HL-60 (cell line): Measurements from ENCODE around the gene FBXL2.

Source experiments
- DNase-seq, 2 experiments: peaks; one replicate each; pipeline ENCODE4 v3.0.0-alpha.2; 2010 to 2020; ENCODE audit warnings: low read depth in 1 of 2, low spot score in 1 of 2
- H3K27ac ChIP-seq: fragments of 250-450 bp; sonication (Bioruptor Pico); replicated peaks from 2 replicates; pipeline ENCODE4 v1.5.1; 2020; ENCODE audit warnings: mild to moderate bottlenecking, moderate library complexity
- H3K27me3 ChIP-seq: fragments of 250-450 bp; sonication (Bioruptor Pico); 2 replicates; pipeline ENCODE4 v1.5.1; 2021; ENCODE audit warnings: mild to moderate bottlenecking, moderate library complexity; ENCODE audit not compliant: insufficient read depth, poor library complexity, severe bottlenecking
- H3K4me3 ChIP-seq: replicated peaks from 2 replicates; pipeline ENCODE4 v1.5.1; 2011; ENCODE audit warnings: mild to moderate bottlenecking, control low read depth, low read length; ENCODE audit not compliant: insufficient read depth
- CTCF ChIP-seq: IDR thresholded peaks from one replicate; pipeline ENCODE4 v1.5.1; 2011; ENCODE audit warnings: low read length, control low read depth, inconsistent platforms; ENCODE audit not compliant: insufficient read depth
- GABPA ChIP-seq: IDR thresholded peaks from 2 replicates; pipeline ENCODE4 v1.6.1; 2012; ENCODE audit warnings: low read depth
- POLR2AphosphoS5 ChIP-seq: IDR thresholded peaks from 2 replicates; pipeline ENCODE4 v1.6.1; 2012; ENCODE audit warnings: low read depth
- REST ChIP-seq: IDR thresholded peaks from 2 replicates; pipeline ENCODE4 v1.6.1; 2012; ENCODE audit warnings: low read depth; ENCODE audit not compliant: insufficient replicate concordance
- SPI1 ChIP-seq: IDR thresholded peaks from 2 replicates; pipeline ENCODE4 v1.6.1; 2012; ENCODE audit warnings: low read depth, mild to moderate bottlenecking, borderline replicate concordance

Gene FBXL2

GRCh38 chr3:33250712-33251111 is 26.5 kb upstream of the FBXL2 start:
- Histone ChIP-seq H3K27me3 (no peaks in the 10 kb centered on the region), H3K27ac (no peak overlapping the region), H3K4me3 (no peak overlapping the region)
- DNase-seq = no peak
- TF ChIP-seq REST (no peak), GABPA (no peak), CTCF (no peak), POLR2AphosphoS5 (no peak), SPI1 (no peak)

GRCh38 chr3:33256249-33256648 is 21.0 kb upstream of the FBXL2 start:
- H3K27ac ChIP-seq = no peak overlapping the region
- no peaks in the 10 kb centered on the region for H3K27me3 ChIP-seq
- no peak for DNase-seq
- TF ChIP-seq GABPA (no peak), SPI1 (no peak), REST (no peak), CTCF (no peak), POLR2AphosphoS5 (no peak)
- no peak overlapping the region for H3K4me3 ChIP-seq

GRCh38 chr3:33260104-33260503 is 17.1 kb upstream of the FBXL2 start:
- TF ChIP-seq SPI1 = no peak
- no peak for TF ChIP-seq REST
- no peak for TF ChIP-seq GABPA
- TF ChIP-seq POLR2AphosphoS5 = no peak
- no peak for TF ChIP-seq CTCF
- DNase-seq = no peak
- H3K27ac ChIP-seq = no peak overlapping the region
- H3K27me3 ChIP-seq = no peaks in the 10 kb centered on the region
- H3K4me3 ChIP-seq = no peak overlapping the region
